ENCODE results near the gene TRIM33. TPM values are rescaled to one million over a fixed set of nuclear protein-coding genes. Genes with fewer than 3 reads are reported as not detected.
A peak's percentile ranks its signal among the peaks of the same experiment; 100 is the strongest.

TRIM33 gene
- total and polyA plus RNA-seq, 2 donors (not counting 3 experiments of a cell fraction or from before 2014, with no cell fraction given) = 10.3 to 29.1 TPM

GRCh38 chr1:114458237-114458777 lies 52.7 kb downstream of the TRIM33 start:
- Histone ChIP-seq H2AFZ (ENCODE audit: low read depth, low read length) (no peak overlapping the region), H3K4me2 (ENCODE audit: insufficient read depth, low read length) (peak overlapping the region; percentile 16), H4K20me1 (replicated peaks; ENCODE audit: control insufficient read depth, extremely low read depth, insufficient read depth, low read length) (no peaks in the 10 kb centered on the region), H3K9me1 (replicated peaks; ENCODE audit: control insufficient read depth, extremely low read depth, insufficient read depth, low read length) (no peaks in the 10 kb centered on the region), H3K79me2 (ENCODE audit: control insufficient read depth, insufficient read depth, low read length) (peaks cover 8% of the 10 kb centered on the region), H3K36me3 (ENCODE audit: control insufficient read depth in 2 of 2, extremely low read depth in 1 of 2, insufficient read depth in 2 of 2, low read length in 2 of 2) (peaks cover 1 to 5% of the 10 kb centered on the region in 2 experiments), H3K9me3 (replicated peaks; ENCODE audit: control insufficient read depth, insufficient read depth, low read length) (peaks cover 5% of the 10 kb centered on the region), H3K4me1 (ENCODE audit: control insufficient read depth, extremely low read depth, insufficient read depth, low read length) (peaks cover 20% of the 10 kb centered on the region), H3K9ac (replicated peaks; ENCODE audit: extremely low read depth, insufficient read depth, low read length) (no peak overlapping the region), H3K27me3 (ENCODE audit: control insufficient read depth in 2 of 2, insufficient read depth in 2 of 2, low read length in 2 of 2) (no peaks in the 10 kb centered on the region), H3K27ac (ENCODE audit: insufficient read depth, low read depth, low read length) (peak overlapping the region; percentile 21), H3K4me3 (replicated peaks in 1 of 3; ENCODE audit: insufficient read depth in 1 of 3, low read depth in 1 of 3, low read length in 3 of 3) (no peak overlapping the region)
- dilution Hi-C loops (cut with MboI; ENCODE audit: extremely low pct_ligation_motif_present, low sequenced_read_pairs) = no loop called here
- FAIRE-seq = peak; percentile 70
- POLR2A ChIA-PET = no interaction called here
- DNase-seq (ENCODE audit: low read depth, low spot score) = peak; percentile 76
- CTCF ChIA-PET = no interaction called here
- TF ChIP-seq POLR2A (IDR thresholded peaks at IDR 0.05; ENCODE audit: low read depth, low read length) (no peak), MAX (IDR thresholded peaks at IDR 0.05; ENCODE audit: insufficient read depth, insufficient read length) (no peak), JUN (IDR thresholded peaks at IDR 0.05; ENCODE audit: borderline replicate concordance, insufficient read depth, insufficient read length, low read depth) (peak; percentile 45), FOS (IDR thresholded peaks at IDR 0.05; ENCODE audit: borderline replicate concordance, insufficient read depth, low read length) (peak; percentile 78), POLR2AphosphoS5 (IDR thresholded peaks at IDR 0.05; ENCODE audit: insufficient read depth, low read depth, low read length) (no peak), CTCF (IDR thresholded peaks at IDR 0.05; ENCODE audit: extremely low read depth in 1 of 2, insufficient read depth in 1 of 2, low read depth in 1 of 2, low read length in 2 of 2) (no peak), GATA2 (IDR thresholded peaks at IDR 0.05; ENCODE audit: insufficient read depth, insufficient read length, low read depth, low read length) (peak; percentile 84)
- no TSS peak for BruUV-seq (replicated peaks)
- intact Hi-C loops (cut with micrococcal nuclease) = no loop called here

Measured in endothelial cell of umbilical vein (primary cell).